Suprapubic skin (tissue), 4 donors: ENCODE measurements around the gene ZDHHC11B.

Experiments
- CTCF ChIP-seq, 2 donors: fragments of 200-600 bp in 1 of 2; fragments of 450-650 bp in 1 of 2; sonication (generic) in 1 of 2; IDR thresholded peaks; one replicate each; pipeline ENCODE4 v1.5.1; 2016 to 2019; ENCODE audit warnings: antibody characterized with exemption in 2 of 2, mild to moderate bottlenecking in 1 of 2, moderate library complexity in 1 of 2
- POLR2A ChIP-seq, 2 donors: fragments of 450-650 bp; IDR thresholded peaks; one replicate each; pipeline ENCODE4 v1.6.1; 2017; ENCODE audit warnings: antibody characterized with exemption in 2 of 2, mild to moderate bottlenecking in 2 of 2, moderate library complexity in 2 of 2
- POLR2AphosphoS5 ChIP-seq, 3 donors: sonication (generic); formaldehyde crosslinking; IDR thresholded peaks; one replicate each; pipeline ENCODE4 v1.6.1; 2017; ENCODE audit warnings: antibody characterized with exemption in 3 of 3

- TF ChIP-seq CTCF (IDR thresholded peaks at IDR 0.05) (no peak), POLR2A (IDR thresholded peaks at IDR 0.05) (no peak), POLR2AphosphoS5 (IDR thresholded peaks at IDR 0.05) (no peak)
These were observed 28.4 kb downstream of the ZDHHC11B start for GRCh38 chr5:756171-756570.
